HepG2 (cell line): ENCODE results near the gene PDGFD. TPM values are rescaled to one million over a fixed set of nuclear protein-coding genes. Genes with fewer than 3 reads are reported as not detected.

Experiments
- ATAC-seq: fragments of 200-7000 bp; cut with Tn5 transposase; 3 replicates; pipeline ENCODE4 v1.9.1; 2020; ENCODE audit warnings: mild to moderate bottlenecking, moderate library complexity
- BruUV-seq: library from RNA; stranded (reverse); fragments of 400-500 nt; replicated peaks from 2 replicates; lab custom pipeline; 2021; lab: Mats Ljungman, UMichigan
- CTCF ChIA-PET: fragments of 300-600 bp; formaldehyde crosslinking; extraction: SDS; loops from one replicate; lab custom pipeline; 2021; ENCODE audit warnings: low total read pairs, inconsistent platforms, low intra/inter-chr PET ratio; lab: Yijun Ruan, JAX
- POLR2A ChIA-PET: fragments of 350-600 bp; sonication (Branson Sonifier 250); formaldehyde crosslinking; loops from one replicate; lab custom pipeline; 2020; ENCODE audit warnings: antibody characterized with exemption, inconsistent platforms; lab: Yijun Ruan, JAX
- DNase-seq: peaks from one replicate; pipeline ENCODE4 v3.0.0-alpha.2; 2015; ENCODE audit warnings: low spot score
- FAIRE-seq: peaks from 3 replicates; lab custom pipeline; 2011; peaks lifted over from hg19 to GRCh38; lab: Jason Lieb, UNC
- H2AFZ ChIP-seq: one replicate; pipeline ENCODE4 v1.6.1; 2011; ENCODE audit warnings: low read length, inconsistent platforms
- H3K27ac ChIP-seq: fragments of 300-600 bp; 3 replicates; pipeline ENCODE4 v1.8.0; 2011; ENCODE audit warnings: mixed run types, mild to moderate bottlenecking, mixed read lengths, low read length, inconsistent platforms; ENCODE audit not compliant: insufficient read depth; ENCODE audit errors: extremely low read length
- H3K27me3 ChIP-seq, 2 experiments: fragments of 200-600 bp in 1 of 2; 2 replicates in 1 of 2; 3 replicates in 1 of 2; pipeline versions ENCODE4 v1.6.0 to v1.8.0; 2011; ENCODE audit warnings: low read length in 2 of 2, mild to moderate bottlenecking in 2 of 2, moderate library complexity in 2 of 2, inconsistent platforms in 1 of 2; ENCODE audit not compliant: insufficient read depth in 2 of 2, control insufficient read depth in 1 of 2
- H3K36me3 ChIP-seq, 2 experiments: fragments of 200-600 bp in 1 of 2; replicated peaks in 1 of 2; 2 replicates in 1 of 2; 3 replicates in 1 of 2; pipeline versions ENCODE4 v1.5.1 to v1.8.0; 2011; ENCODE audit warnings: low read length in 2 of 2, inconsistent platforms in 1 of 2; ENCODE audit not compliant: insufficient read depth in 2 of 2, control insufficient read depth in 1 of 2
- H3K4me1 ChIP-seq: 2 replicates; pipeline ENCODE4 v1.5.1; 2012; ENCODE audit warnings: low read length, inconsistent platforms; ENCODE audit not compliant: insufficient read depth
- H3K4me2 ChIP-seq: 2 replicates; pipeline ENCODE4 v1.6.0; 2011; ENCODE audit warnings: low read depth, low read length, inconsistent platforms
- H3K4me3 ChIP-seq, 3 experiments: fragments of 200-600 bp in 1 of 3; sonication (generic), shearing (Covaris generic) in 1 of 3; replicated peaks in 1 of 3; 2 replicates each; pipeline ENCODE4 v1.5.1; 2011 to 2016; ENCODE audit warnings: low read length in 3 of 3, inconsistent platforms in 2 of 3, low read depth in 2 of 3, mild to moderate bottlenecking in 2 of 3, control low read depth in 1 of 3, mixed read lengths in 1 of 3; ENCODE audit not compliant: insufficient read depth in 1 of 3
- H3K79me2 ChIP-seq: one replicate; pipeline ENCODE4 v1.6.1; 2011; ENCODE audit warnings: low read length, inconsistent platforms; ENCODE audit not compliant: insufficient read depth
- H3K9ac ChIP-seq: 2 replicates; pipeline ENCODE4 v1.6.0; 2011; ENCODE audit warnings: mild to moderate bottlenecking, low read depth, low read length, inconsistent platforms; ENCODE audit not compliant: insufficient read depth
- H3K9me3 ChIP-seq: 2 replicates; pipeline ENCODE4 v1.5.1; 2012; ENCODE audit warnings: mild to moderate bottlenecking, low read length
- H4K20me1 ChIP-seq: 2 replicates; pipeline ENCODE4 v1.6.0; 2011; ENCODE audit warnings: inconsistent platforms, mild to moderate bottlenecking, low read length, moderate library complexity; ENCODE audit not compliant: insufficient read depth
- ARNTL ChIP-seq: sonication (generic); formaldehyde crosslinking; IDR thresholded peaks from 2 replicates; pipeline ENCODE4 v1.4.0; 2020; ENCODE audit warnings: mild to moderate bottlenecking, missing genetic modification reagents
- FOSL2 ChIP-seq: sonication (generic); formaldehyde crosslinking; IDR thresholded peaks from 2 replicates; pipeline ENCODE4 v1.4.0; 2020; ENCODE audit warnings: missing genetic modification reagents
- NKX3-1 ChIP-seq: sonication (generic); formaldehyde crosslinking; IDR thresholded peaks from 2 replicates; pipeline ENCODE4 v1.5.0; 2020; ENCODE audit warnings: missing genetic modification reagents
- NR2F1 ChIP-seq, 2 experiments: fragments of 450-650 bp in 1 of 2; formaldehyde crosslinking in 1 of 2; IDR thresholded peaks; 2 replicates each; pipeline versions ENCODE4 v1.5.0 to v1.6.1; 2016 to 2020; ENCODE audit warnings: mild to moderate bottlenecking in 1 of 2, missing compliant biosample characterization in 1 of 2, missing genetic modification reagents in 1 of 2, moderate library complexity in 1 of 2
- NRL ChIP-seq: sonication (generic); formaldehyde crosslinking; IDR thresholded peaks from 2 replicates; pipeline ENCODE4 v1.5.0; 2020; ENCODE audit warnings: missing genetic modification reagents, mild to moderate bottlenecking, moderate library complexity, borderline replicate concordance
- RELA ChIP-seq: sonication (generic); formaldehyde crosslinking; IDR thresholded peaks from 2 replicates; pipeline ENCODE4 v1.4.0; 2020; ENCODE audit warnings: missing genetic modification reagents
- TGIF2 ChIP-seq: IDR thresholded peaks from 2 replicates; pipeline ENCODE4 v1.6.1; 2016; ENCODE audit warnings: control low read depth, missing compliant biosample characterization
- YEATS2 ChIP-seq: sonication (generic); formaldehyde crosslinking; IDR thresholded peaks from 2 replicates; pipeline ENCODE4 v1.4.0; 2020; ENCODE audit warnings: missing genetic modification reagents, borderline replicate concordance
- ZBTB38 ChIP-seq: sonication (generic); formaldehyde crosslinking; IDR thresholded peaks from 2 replicates; pipeline ENCODE4 v1.5.1; 2020; ENCODE audit warnings: mild to moderate bottlenecking, missing genetic modification reagents
- ZNF234 ChIP-seq: sonication (generic); formaldehyde crosslinking; conservative IDR thresholded peaks from 2 replicates; pipeline ENCODE4 v1.5.1; 2020; ENCODE audit warnings: mild to moderate bottlenecking, missing genetic modification reagents
- WGBS: methylation state at CpG from one replicate; pipeline ENCODE4 v1.1.6; 2017; ENCODE audit warnings: low lambda C conversion rate; 5-methylcytosine and 5-hydroxymethylcytosine counted together
- in situ Hi-C: cut with HindIII; loops from 2 replicates; pipeline ENCODE4 v1.10.0; 2017; ENCODE audit warnings: low pct_unique_long_range_greater_than_20kb; ENCODE audit not compliant: extremely low pct_ligation_motif_present
- intact Hi-C: fragments of 100-400 bp; cut with micrococcal nuclease; formaldehyde crosslinking; loops from one replicate; pipeline ENCODE4 v1.10.0; 2022; ENCODE audit not compliant: unreplicated experiment
- polyA plus RNA-seq, 8 experiments: library from polyadenylated mRNA; depleted of rRNA in 3 of 8; stranded (reverse) in 7 of 8; unstranded in 1 of 8; fragments of >200 nt; fragmentation: Illumina TruSeq in 4 of 8; extraction: Trizol in 4 of 8; gene quantifications; 2 replicates each; pipeline versions ENCODE4 v1.2.1 to v1.2.3, GENCODE V29; 2011 to 2016; ENCODE audit warnings: low read depth in 4 of 8, missing spikeins in 1 of 8, mixed read lengths in 1 of 8; ENCODE audit not compliant: insufficient read depth in 1 of 8
- total RNA-seq, 5 experiments: library from RNA; depleted of rRNA; stranded (reverse); fragments of >200 nt; fragmentation: Illumina TruSeq; extraction: Trizol; gene quantifications; 2 replicates each; pipeline ENCODE4 v1.2.3, GENCODE V29; 2016; ENCODE audit warnings: low read depth in 1 of 5
- TF ChIP-seq, protein P1 (sequence below): sonication (generic); formaldehyde crosslinking; IDR thresholded peaks from 2 replicates; pipeline ENCODE4 v1.5.0; 2020; ENCODE audit warnings: mild to moderate bottlenecking, missing genetic modification reagents

The PDGFD gene
- total and polyA plus RNA-seq, 2 of the 13 experiments (the other 11 are each of a cell fraction or from before 2014, with no cell fraction given), result 0.09 to 0.29 TPM

DNA sequence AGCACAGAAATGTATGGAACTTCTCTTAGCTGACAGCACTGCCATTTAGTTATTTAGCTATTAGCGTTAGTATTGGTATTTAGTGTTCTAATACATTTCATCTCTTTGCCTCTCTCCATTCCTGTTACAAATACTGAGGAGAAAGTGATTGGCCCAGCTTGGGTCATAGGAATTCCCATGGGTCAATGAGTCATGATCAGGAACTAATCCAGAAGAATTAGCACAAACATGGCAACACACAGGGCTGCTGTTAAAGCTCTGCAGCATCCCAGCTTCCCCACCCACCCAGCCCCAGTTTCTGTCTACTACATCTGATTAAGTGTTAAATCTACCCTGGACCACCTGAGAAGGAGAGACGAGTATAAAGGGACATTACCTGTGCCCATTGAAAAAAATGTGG lies 36.1 kb downstream of the PDGFD start:
- in situ Hi-C loops, result no loop called here
- CTCF ChIA-PET, result no interaction called here
- H3K79me2 ChIP-seq, result no peaks in the 10 kb centered on the region
- POLR2A ChIA-PET, result no interaction called here
- H3K4me3 ChIP-seq, result no peak overlapping the region
- no peaks in the 10 kb centered on the region for H3K36me3 ChIP-seq
- no peaks in the 10 kb centered on the region for H3K27me3 ChIP-seq
- FAIRE-seq, result no peak
- H3K4me2 ChIP-seq, result no peak overlapping the region
- DNase-seq, result no peak
- H3K9ac ChIP-seq, result no peak overlapping the region
- no peak overlapping the region for H2AFZ ChIP-seq
- BruUV-seq, result no TSS peak
- H3K4me1 ChIP-seq, result no peaks in the 10 kb centered on the region
- H3K27ac ChIP-seq, result no peak overlapping the region
- H3K9me3 ChIP-seq, result no peaks in the 10 kb centered on the region
- no peaks in the 10 kb centered on the region; the same call in 1 of the 2 replicates for H4K20me1 ChIP-seq
- no peak for ATAC-seq
- WGBS, result 0% methylated on average over 2 of the region's 2 CpGs
- intact Hi-C loops, result no loop called here
- no peak for TF ChIP-seq NR2F1 (CRISPR knock-in tag; IDR thresholded peaks at IDR 0.05)
- no peak for TF ChIP-seq ZBTB38
- TF ChIP-seq NKX3-1 (CRISPR knock-in tag), result no peak
- TF ChIP-seq NRL (CRISPR knock-in tag), result no peak
- no peak for TF ChIP-seq FOSL2
- no peak for TF ChIP-seq ZNF234
- no peak for TF ChIP-seq TGIF2 (CRISPR knock-in tag)
- no peak for TF ChIP-seq RELA (CRISPR knock-in tag)
- no peak for TF ChIP-seq ARNTL (CRISPR knock-in tag)
- no peak for TF ChIP-seq YEATS2

DNA sequence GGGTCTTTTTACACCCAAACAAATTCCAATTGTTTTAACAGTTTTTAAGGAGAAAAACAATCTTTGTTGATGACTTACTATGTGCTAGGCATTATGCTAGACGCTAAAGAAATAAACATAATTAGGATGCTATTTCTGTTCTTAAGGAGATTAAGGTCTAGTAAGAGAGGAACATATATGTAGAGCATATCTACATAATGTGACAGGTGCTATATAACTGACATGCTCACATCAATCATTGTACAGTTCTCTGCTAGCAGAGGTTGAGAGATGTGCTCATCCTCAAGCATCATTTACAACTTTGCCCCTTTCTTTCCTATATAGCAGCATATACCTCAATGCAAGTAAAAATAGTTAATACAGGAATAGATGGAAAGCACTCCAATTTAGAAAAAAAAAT lies 37.5 kb downstream of the PDGFD start:
- no peak overlapping the region for H3K4me3 ChIP-seq
- TF ChIP-seq, protein P1, sequence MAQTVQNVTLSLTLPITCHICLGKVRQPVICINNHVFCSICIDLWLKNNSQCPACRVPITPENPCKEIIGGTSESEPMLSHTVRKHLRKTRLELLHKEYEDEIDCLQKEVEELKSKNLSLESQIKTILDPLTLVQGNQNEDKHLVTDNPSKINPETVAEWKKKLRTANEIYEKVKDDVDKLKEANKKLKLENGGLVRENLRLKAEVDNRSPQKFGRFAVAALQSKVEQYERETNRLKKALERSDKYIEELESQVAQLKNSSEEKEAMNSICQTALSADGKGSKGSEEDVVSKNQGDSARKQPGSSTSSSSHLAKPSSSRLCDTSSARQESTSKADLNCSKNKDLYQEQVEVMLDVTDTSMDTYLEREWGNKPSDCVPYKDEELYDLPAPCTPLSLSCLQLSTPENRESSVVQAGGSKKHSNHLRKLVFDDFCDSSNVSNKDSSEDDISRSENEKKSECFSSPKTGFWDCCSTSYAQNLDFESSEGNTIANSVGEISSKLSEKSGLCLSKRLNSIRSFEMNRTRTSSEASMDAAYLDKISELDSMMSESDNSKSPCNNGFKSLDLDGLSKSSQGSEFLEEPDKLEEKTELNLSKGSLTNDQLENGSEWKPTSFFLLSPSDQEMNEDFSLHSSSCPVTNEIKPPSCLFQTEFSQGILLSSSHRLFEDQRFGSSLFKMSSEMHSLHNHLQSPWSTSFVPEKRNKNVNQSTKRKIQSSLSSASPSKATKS (CRISPR knock-in tag), result no peak
- no TSS peak for BruUV-seq
- ChIA-PET CTCF (no interaction called here), POLR2A (no interaction called here)
- no peak for FAIRE-seq
- no peak overlapping the region for H3K4me2 ChIP-seq
- H4K20me1 ChIP-seq, result no peaks in the 10 kb centered on the region; the same call in 1 of the 2 replicates
- H3K79me2 ChIP-seq, result no peaks in the 10 kb centered on the region
- H3K27me3 ChIP-seq, result no peaks in the 10 kb centered on the region
- intact Hi-C loops, result no loop called here
- no peak overlapping the region for H3K27ac ChIP-seq
- no peak for ATAC-seq
- in situ Hi-C loops, result no loop called here
- H3K9ac ChIP-seq, result no peak overlapping the region
- DNase-seq, result no peak
- no peak overlapping the region for H2AFZ ChIP-seq
- no peaks in the 10 kb centered on the region for H3K9me3 ChIP-seq
- no peaks in the 10 kb centered on the region for H3K4me1 ChIP-seq
- 10% methylated on average over 1 of the region's 1 CpG for WGBS
- no peaks in the 10 kb centered on the region for H3K36me3 ChIP-seq
